Activated CD4-positive, alpha-beta T cell treated with anti-CD3 and anti-CD28 coated beads for 36 hours (primary cell): ENCODE data around the gene GSTM1. TPM values are rescaled to one million over a fixed set of nuclear protein-coding genes. Genes with fewer than 3 reads are reported as not detected.

Source experiments
- total RNA-seq, 2 experiments: library from RNA; stranded (reverse); gene quantifications; one replicate each; pipeline ENCODE4 v1.2.3, GENCODE V29; 2021

GSTM1 gene
- total RNA-seq, 2 experiments from 2014 or later, result 94.0 to 116 TPM

Other genes starting within 250 kb of the GSTM1 start
- under 1 TPM in 1 of 2 experiments, not detected in 1; 0.05 TPM for gene SYPL2, start 221.3 kb upstream of the GSTM1 start, total RNA-seq
- gene ATXN7L2, start 203.9 kb upstream of the GSTM1 start, total RNA-seq, result 10 to 100 TPM; 11.7 to 13.0 TPM
- 1 to 10 TPM; 7.1 to 8.7 TPM for gene CYB561D1, start 193.7 kb upstream of the GSTM1 start, total RNA-seq
- 1 to 10 TPM; 1.8 to 2.0 TPM for gene AMIGO1, start 178.1 kb upstream of the GSTM1 start, total RNA-seq
- under 1 TPM in 1 of 2 experiments, not detected in 1; 0.34 TPM for gene GPR61, start 147.9 kb upstream of the GSTM1 start, total RNA-seq
- gene GNAI3, start 139.2 kb upstream of the GSTM1 start, total RNA-seq, result 1 to 10 TPM; 7.1 to 9.6 TPM
- gene GNAT2, start 68.2 kb upstream of the GSTM1 start, total RNA-seq, result under 1 TPM; 0.26 to 0.64 TPM
- 10 to 100 TPM; 73.5 to 99.5 TPM for gene AMPD2, start 68.0 kb upstream of the GSTM1 start, total RNA-seq
- 10 to 100 TPM; 18.1 to 20.6 TPM for gene GSTM4, start 31.7 kb upstream of the GSTM1 start, total RNA-seq
- gene GSTM2, start 19.8 kb upstream of the GSTM1 start, total RNA-seq, result 10 to 100 TPM; 18.7 to 23.9 TPM
- under 1 TPM; 0.25 to 0.54 TPM for gene GSTM5, start 24.4 kb downstream of the GSTM1 start, total RNA-seq
- gene GSTM3, start 53.2 kb downstream of the GSTM1 start, total RNA-seq, result 10 to 100 TPM; 47.6 to 49.1 TPM
- gene EPS8L3, start 76.1 kb downstream of the GSTM1 start, total RNA-seq, result not detected
- 10 to 100 TPM; 37.7 to 44.8 TPM for gene CSF1, start 223.0 kb downstream of the GSTM1 start, total RNA-seq